Prostate gland (tissue), 2 donors: ENCODE results near the gene NFIC.

ENCODE experiments used
- POLR2AphosphoS5 ChIP-seq: sonication (generic); formaldehyde crosslinking; IDR thresholded peaks from one replicate; pipeline ENCODE4 v1.6.1; 2017; ENCODE audit warnings: antibody characterized with exemption
- TF ChIP-seq, protein P1 (sequence below), 4 experiments: fragments of 200-600 bp in 2 of 4; fragments of 450-650 bp in 2 of 4; sonication (generic) in 2 of 4; IDR thresholded peaks; 1 replicate in 3 of 4; 2 replicates in 1 of 4; pipeline ENCODE4 v1.5.1; 2016 to 2019; ENCODE audit warnings: antibody characterized with exemption in 4 of 4, mild to moderate bottlenecking in 2 of 4, moderate library complexity in 2 of 4

DNA sequence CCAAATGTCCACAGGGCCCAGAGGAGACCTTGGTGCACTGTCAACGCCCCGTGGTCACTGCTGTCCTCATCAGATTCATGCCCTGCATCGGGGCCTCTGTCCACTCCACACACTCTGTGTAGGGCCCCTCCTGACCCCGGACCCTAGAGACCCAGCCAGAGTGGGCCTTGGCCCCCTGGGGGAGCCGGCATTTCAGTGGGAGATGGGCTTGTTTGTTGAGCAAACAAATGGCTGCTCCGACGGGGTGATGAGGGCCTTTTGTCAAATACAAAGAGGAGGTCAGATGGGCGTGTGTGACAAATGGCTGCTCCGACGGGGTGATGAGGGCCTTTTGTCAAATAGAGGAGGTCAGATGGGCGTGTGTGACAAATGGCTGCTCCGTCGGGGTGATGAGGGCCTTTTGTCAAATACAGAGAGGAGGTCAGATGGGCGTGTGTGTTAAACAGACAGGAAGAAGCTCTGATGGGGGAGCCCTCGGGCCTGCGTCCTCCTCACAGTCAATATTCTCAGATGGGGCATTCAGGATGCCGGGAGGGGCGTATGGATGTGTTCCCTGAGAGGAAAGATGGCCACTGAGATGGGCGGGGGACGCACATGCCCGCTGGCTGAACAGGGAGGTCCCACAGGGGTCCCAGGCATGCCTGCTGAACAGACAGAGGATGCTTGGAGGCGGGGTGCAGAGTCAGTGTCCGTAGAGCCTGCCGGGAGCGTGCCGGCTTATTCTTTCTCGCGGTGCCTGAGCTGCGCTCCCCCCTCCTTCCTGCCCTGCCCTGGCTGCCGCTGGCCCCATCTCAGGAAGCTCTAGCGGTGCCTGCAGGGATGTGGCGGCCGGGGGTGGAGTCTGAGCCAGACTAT, 77.7 kb downstream of the NFIC start:
- TF ChIP-seq, protein P1, sequence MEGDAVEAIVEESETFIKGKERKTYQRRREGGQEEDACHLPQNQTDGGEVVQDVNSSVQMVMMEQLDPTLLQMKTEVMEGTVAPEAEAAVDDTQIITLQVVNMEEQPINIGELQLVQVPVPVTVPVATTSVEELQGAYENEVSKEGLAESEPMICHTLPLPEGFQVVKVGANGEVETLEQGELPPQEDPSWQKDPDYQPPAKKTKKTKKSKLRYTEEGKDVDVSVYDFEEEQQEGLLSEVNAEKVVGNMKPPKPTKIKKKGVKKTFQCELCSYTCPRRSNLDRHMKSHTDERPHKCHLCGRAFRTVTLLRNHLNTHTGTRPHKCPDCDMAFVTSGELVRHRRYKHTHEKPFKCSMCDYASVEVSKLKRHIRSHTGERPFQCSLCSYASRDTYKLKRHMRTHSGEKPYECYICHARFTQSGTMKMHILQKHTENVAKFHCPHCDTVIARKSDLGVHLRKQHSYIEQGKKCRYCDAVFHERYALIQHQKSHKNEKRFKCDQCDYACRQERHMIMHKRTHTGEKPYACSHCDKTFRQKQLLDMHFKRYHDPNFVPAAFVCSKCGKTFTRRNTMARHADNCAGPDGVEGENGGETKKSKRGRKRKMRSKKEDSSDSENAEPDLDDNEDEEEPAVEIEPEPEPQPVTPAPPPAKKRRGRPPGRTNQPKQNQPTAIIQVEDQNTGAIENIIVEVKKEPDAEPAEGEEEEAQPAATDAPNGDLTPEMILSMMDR (IDR thresholded peaks at IDR 0.05) = no peak
- peak; percentile 25 for TF ChIP-seq POLR2AphosphoS5
